HG02763 (cell line): ENCODE results near the gene ACY1.

Experiments used
- ATAC-seq: cut with Tn5 transposase; IDR thresholded peaks from one replicate; pipeline ENCODE4 v1.9.1; 2021; ENCODE audit warnings: mild to moderate bottlenecking, moderate library complexity; ENCODE audit not compliant: unreplicated experiment

The ACY1 gene

GRCh38 chr3:51962854-51963530 is 20.3 kb upstream of the ACY1 start:
- no peak for ATAC-seq

GRCh38 chr3:51963951-51964451 is 19.3 kb upstream of the ACY1 start:
- ATAC-seq: no peak

DNA sequence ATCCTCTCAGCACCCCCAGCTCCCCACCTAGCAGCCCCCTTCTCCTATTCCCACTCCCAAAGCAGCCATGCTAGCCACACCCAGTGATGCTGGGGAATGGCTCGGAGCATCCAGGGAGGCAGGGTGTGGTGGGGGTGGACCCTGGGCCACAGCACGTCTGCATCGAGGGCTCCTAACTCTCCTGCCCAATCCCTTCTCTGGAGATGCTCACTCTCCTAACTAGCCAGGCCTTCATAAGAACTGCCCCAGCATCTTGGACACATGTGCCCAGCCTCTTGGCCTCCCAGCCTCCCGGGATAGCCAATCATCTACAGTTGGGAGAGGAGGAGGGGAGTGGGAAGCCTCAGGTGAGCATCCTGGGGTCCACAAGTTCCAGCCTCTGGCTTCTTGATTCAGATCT is 18.8 kb upstream of the ACY1 start:
- ATAC-seq: no peak

- ATAC-seq: no peak
These were observed 17.3 kb upstream of the ACY1 start for GRCh38 chr3:51966016-51966415.

GRCh38 chr3:51966486-51966885 is 16.8 kb upstream of the ACY1 start:
- ATAC-seq: no peak

GRCh38 chr3:51966922-51967383 is 16.4 kb upstream of the ACY1 start:
- ATAC-seq: no peak

- peak; percentile 36 for ATAC-seq
These were observed 15.8 kb upstream of the ACY1 start, which contains the start of gene PCBP4 for GRCh38 chr3:51967384-51968169. PCBP4 (minus strand) TSS chr3:51967454; CDS start chr3:51961240, 6,214 bp downstream.

DNA sequence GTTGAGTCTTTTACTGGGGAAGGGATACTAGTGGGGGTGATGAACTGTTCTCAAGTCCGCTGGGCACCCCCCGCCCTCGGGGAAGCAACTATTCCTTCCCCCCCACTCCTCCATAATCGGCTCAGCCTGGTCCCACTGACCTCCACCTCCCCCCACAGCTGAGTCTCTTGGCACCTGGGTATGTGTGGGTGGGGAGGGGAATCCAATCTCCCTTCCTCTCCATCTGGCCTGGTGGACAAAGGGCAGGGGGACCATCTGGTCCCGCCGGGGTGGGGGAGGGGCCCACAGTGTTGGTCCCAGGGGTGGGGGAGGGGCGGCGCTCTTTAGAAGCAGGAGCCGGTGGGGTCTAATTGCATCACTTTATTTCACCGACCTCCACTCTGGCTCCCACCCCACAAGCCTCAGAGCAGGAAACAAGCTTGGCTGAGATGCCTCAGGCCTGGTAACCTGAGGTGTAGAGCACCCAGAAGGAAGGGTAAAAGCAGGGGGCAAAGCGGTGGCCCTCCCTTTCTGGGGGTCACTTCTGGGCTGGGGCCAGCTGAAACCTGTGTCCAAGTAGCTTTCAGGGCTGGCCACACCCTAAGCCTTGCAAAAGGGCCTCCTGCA is 15.1 kb upstream of the ACY1 start:
- no peak for ATAC-seq

DNA sequence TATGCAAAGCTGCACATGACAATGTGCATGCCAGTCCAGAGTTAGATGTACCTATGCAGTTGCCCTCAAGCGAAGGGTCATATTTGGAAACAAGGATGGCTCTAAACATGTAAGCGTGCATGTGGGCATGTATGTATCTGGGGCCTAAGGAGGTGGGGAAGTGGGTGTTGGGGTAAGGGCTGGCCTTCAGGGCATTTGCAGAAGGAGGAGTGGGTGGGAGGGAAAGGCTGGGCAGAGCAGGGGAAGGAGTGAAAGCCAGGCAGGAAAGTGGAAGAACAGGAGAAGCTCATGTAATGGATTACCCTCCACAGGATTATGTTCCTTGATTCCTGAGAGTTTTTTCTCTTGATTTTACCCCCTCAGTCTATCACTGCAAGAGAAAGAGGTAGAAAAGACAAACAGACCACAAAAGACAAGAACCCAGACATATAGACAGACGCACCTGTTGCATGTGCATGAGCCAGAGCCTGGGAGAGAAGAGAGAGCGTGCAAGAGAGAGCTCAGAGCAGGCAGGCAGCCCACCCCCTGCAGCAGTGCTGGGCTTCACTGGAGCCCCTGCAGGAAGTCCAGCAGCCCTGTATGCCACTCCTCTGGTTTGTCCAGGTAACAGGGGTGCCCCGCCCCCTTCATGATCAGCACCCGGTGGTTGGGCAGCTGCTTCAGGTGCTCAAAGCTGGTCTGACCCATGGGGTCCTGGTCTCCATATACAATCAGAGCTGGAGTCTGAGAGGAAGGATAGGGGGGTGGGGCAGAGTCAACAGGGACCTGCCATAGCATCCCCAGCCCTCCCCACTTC is 14.3 kb upstream of the ACY1 start:
- ATAC-seq: no peak

DNA sequence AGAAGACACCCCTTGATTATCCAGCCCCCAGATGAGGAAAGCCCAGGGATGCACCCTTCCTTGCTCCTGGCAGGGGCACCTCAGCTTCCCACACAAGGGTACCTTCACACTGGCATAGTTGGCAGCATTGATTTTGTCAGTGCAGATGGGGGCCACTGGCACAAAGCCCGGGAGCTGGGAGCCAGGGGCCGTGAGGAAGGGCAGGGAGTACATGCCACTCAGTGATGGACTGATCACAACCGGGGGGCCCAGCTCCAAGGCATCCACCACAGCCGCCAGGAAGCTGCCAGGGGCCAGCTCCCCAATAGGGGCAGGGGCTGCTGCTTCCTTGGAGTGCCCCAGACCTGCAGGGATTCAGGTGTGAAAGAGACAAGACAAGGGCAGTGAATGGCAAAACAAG is 13.5 kb upstream of the ACY1 start:
- ATAC-seq: no peak

DNA sequence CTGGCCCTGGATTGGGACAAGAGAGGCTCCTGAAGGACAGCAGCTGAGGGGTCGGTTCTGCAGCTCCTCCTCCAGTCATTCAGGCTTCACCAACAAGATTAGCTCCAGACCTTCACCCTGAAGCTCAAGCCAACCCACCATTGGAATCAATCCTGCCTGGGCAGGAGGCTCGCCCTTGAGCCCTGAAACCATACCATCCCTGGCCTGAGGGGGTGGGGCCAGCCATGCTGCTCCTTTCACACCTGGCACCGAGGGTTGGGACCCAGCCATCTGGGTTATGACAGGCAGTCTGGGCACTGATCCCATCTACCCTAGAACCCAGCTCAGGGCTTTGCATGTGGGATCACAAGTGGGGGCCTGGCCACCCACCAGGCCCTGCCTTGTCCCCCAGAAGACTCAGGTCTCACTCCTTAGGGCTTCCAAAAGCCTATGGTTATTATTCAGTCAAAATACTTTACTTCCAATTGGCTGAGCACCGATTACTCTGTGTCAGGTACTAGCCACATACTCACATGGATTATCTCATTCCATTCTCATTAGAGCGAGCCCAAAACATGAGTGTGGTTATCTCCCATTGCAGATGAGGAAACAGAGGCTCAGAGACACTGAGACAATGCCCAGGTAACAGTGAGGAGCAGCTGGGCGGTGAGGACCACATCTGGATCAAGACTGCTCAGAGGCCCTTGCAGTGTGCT is 12.6 kb upstream of the ACY1 start:
- ATAC-seq: no peak

GRCh38 chr3:51971350-51971749 is 12.0 kb upstream of the ACY1 start:
- no peak for ATAC-seq

DNA sequence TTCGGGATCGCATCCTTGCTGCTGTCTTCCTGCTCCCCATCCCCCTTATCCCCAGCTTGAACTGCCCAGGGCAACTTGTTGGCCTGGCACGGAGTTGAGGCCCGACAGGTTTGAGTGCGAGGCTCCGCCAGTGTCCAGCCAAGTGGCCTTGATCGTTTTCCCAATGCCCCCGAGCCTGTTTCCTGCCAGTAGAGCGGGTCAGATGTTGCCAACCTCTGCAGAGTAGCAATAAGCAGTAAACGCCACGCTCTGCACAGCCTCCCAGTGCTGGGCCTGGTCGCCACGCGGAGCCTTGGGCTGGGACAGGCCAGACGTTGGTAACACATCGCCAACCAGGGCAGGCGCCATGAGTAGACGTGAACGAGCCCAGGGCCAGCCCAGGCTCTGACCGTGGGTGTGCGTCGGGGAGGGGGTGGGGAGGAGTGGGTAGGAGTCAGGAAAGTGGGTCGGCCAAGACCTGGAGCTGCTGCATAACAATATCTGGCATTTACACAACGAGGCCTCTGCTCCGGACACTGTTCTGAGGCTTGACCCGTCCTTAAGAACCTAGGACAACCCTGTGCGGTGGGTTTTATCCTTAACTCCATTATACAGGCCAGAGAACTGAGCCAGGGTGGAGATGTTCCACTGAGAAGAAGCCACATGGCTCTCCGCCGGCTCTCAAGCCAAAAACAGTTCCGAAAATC is 8.9 kb upstream of the ACY1 start:
- ATAC-seq: no peak

DNA sequence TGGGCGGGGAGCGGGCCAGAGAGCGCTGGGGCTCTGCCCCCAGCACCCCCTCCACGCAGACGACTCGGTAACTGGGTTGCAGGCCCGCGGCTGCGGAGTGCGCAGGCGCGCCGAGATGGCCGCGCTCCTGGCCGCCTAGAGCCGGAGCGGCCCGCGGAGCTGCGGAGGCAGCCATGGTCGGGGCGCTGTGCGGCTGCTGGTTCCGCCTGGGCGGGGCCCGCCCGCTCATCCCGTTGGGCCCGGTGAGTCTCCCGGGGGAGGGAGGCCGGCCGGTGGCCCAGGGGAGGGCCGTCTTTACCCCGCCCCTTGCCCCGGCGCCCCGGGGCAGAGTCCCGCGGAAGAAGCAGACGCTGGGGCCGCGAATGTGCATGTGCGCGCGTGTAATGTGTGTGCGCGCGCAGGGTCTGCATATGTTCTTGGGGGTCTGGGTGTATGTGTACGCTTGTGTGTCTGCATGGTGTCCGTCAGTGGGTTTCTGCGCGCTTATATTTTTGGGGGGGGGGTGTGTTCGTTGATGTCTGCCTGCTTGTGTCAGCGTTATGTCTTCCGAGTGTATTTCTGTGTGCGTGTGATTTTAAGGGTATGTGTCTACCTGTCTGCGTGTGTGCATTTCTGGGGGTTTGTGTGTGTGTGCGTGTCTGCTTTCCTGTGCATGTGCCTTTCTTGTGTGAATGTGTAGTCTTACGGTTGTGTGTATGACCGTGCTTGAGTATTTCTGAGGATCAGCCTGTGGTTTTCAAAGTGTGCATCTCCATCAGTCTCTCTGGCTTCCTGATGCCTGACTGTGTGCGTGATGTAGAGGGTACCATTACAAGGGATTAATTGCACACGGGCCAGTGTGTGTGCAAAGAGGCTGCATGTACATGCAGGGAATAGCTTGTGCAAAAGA is 8.1 kb upstream of the ACY1 start, which contains the start of gene ABHD14A:
Gene ABHD14A (plus strand): TSS at position 102 of the 889 bp plus-strand sequence. CDS start 72 bp downstream, at position 174.
- ATAC-seq: peak; percentile 57

- ATAC-seq: no peak
These were observed 7.3 kb upstream of the ACY1 start for GRCh38 chr3:51975852-51976549.

- ATAC-seq: no peak
These were observed 5.7 kb upstream of the ACY1 start for GRCh38 chr3:51977446-51978142.

GRCh38 chr3:51978143-51978502 is 5.2 kb upstream of the ACY1 start:
- ATAC-seq: no peak
